NCI-H526 (cell line): ENCODE measurements around the gene FILIP1.
A peak's percentile ranks its signal among the peaks of the same experiment; 100 is the strongest.
"Not testable (repeated sequence)": the region's sequence is repeated elsewhere in the genome, so short reads cannot be mapped to it uniquely, and the experiment has no call there.

Source experiments
- DNase-seq, 2 experiments: peaks; one replicate each; lab custom pipeline; 2025; lab: John Stamatoyannopoulos, UW

The FILIP1 gene

DNA sequence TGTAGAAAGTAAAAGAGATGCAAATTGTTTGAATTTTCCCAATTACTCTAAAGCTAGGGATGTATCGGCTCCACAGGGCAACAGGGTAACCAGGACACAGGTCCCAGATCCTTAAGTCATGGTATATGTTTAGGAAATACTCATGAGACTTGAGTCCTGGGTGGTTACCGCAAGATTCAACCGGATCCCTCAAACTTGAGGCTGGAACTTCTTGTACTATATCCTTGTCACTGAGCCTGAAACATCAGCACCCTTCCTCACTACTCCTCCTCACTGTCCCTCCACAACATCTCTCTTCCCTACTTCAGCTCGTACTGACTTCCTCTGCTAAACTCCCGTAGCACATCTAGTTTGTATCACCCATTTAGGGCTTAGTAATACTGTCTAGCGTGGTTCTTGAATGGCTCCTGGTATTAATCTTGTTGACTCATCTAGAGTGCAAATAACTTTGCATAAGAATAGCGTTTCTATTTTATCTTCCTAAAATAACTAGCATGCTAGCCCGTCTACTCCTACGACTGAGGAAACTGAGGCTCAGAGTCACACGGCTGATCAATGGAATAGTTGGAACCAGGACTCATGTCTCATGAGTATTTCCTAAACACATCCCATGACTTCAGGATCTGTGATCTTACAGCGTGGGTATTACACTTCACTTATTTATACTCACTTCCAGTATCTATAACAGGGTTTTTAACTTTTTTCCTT lies 72.1 kb downstream of the FILIP1 start:
- DNase-seq = no peak

DNA sequence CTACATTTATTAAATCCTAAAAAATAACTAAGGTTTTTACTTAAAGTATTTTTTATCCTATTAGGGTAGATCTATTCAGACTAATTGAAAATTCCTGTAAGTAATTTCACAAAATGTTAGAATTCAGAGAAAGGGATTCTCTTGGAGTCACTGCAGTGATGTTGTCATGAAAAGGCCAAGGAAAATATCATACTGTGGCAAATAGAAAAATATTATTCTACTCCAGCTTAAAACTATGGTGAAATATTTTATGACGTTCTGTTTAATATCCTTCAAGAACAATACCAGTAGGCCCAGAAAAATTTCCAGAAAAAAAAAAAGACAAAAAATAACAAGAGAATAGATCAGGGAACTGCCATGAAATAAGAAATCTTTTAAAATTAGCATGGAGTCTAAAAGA lies 73.6 kb downstream of the FILIP1 start:
- DNase-seq = no peak

DNA sequence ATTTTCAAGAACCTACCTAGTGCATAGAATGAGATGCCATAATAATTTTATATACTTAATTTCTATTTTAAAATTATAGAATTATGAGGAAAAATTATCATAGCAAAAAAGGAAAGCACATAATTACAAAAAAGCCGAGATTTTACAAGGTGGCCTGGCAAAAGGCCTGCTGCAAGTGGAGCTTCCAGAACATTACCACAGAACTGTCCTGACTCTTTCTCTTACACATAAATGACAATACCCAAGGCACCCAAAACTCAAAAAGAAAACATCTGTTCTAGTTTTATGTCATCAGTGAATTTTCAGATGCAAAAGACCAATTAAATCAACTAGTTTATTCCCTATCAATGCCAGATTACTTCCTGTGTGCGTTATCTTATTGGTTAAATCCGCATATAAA lies 74.2 kb downstream of the FILIP1 start:
- DNase-seq = no peak

DNA sequence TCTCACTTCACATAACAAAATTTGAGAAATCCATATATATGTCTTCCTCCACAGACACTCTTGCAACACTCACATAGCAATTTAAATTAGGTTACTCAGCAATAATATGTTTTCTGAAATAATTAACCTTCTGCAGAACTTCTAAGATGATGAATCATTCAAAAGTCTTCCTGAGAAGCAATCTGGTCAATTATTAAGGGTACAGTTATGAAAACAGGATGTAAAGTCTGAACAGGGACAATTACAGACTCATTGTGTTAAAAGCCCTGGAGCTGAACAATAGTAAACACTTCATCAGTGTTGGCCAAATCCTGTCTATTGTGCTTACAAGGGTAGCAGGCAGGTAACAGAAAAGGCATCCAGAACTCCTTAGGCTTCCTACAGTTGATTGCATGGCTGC lies 75.4 kb downstream of the FILIP1 start:
- DNase-seq = no peak

DNA sequence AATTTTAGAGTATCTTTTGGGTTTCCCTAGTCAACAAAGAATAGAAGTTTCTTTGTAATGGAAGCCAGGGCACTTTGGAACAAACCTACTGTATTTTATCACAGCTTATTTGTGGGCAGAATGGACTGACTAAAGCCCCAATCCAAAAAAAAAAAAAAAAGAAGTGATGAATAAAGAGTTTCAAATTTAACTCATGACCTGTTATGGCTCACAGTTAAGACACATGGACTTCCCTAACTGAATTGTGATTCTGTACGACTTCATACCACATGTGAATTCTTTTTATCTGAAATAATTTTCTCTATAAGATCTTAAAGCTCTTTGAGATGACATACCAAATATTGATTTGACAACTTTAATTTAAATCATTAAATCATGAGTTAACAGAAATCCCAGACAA lies 77.2 kb downstream of the FILIP1 start:
- DNase-seq = no peak

DNA sequence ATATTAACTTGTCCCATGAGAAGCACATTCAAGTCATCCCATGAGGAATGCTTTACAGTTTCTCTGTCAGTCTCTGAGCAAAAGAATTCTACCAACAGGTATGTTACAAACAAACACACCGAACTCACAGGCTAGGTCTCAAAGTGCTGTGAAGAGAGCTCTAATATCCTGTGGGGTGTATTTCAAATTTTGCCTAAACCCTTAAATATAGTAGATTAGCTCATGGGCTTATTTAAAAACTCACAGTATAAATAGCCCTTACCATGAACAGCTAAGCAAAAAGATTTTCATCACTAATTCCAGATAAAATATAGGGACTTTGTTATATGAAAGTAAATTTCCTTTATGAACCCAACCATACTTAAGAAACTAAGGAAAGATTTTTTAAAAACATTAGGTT lies 77.8 kb downstream of the FILIP1 start:
- DNase-seq = no peak

DNA sequence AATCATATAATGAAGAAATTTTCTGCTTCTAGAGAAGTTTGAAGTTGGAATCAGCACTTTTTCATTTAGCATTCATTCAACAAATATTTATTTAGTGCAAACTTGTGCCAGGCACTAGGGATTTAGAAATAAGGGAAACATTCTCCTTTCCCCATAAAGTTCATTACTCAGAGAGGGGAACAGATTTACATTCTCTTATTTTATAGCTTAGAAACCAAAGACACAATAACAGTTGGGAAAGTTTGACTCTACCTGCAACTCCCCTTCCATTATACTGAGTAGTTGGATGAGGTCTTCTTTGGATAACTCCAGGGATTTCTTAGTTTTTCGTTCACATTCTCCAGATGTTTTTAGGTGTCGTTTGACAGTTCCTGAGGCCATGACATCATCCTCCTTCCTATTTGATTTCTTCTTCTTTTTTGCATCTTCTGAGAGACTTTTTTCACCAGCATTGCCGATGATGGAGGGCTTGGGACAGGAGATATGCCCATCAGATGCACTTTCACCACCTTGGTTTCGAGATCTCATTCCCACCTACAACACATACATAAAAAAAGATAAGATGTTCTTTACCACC lies 79.1 kb downstream of the FILIP1 start:
- no peak for DNase-seq

DNA sequence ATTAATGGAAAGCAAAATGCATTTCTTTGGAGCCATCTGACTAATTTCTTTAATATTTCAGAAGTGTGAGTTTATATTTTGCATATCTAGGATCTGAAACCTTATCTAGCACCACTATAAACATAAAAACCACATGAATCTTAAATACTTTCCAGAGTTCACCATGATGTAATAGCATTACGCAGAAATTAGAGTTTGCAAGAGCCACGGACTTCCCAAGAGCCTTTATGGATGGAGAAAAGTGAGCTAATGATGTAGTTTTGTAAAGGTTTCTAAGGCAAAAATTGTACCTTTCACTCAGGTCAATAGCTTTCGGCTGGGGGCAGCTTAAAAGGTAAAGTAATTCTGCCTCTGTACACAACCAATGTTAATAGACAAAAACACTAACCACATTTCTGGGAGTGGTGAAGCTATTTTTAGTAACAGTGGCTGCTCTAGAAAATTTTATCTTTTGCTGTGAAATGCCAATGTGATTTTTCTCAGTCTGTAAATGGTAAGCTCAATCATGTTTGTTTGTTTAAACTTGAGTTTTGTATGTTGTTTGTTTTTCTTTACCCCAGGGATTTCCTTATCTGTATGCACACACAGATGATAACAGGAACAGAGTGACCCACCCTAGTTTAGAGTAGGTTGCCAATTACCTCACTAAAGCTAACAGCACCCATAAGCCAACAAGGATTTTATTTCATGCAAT lies 80.5 kb downstream of the FILIP1 start:
- peak in 1 of 2 experiments; percentile 12 for DNase-seq

DNA sequence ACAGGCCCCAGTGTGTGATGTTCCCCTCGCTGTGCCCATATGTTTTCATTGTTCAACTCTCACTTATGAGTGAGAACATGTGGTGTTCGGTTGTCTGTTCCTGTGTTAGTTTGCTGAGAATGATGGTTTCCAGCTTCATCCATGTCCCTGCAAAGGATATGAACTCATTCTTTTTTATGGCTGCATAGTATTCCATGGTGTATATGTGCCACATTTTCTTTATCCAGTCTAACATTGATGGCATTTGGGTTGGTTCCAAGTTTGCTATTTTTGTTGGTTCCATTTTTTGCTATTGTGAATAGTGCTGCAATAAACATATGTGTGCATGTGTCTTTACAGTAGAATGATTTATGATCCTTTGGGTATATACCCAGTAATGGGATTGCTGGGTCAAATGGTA lies 83.0 kb downstream of the FILIP1 start:
- not testable (repeated sequence) for DNase-seq

DNA sequence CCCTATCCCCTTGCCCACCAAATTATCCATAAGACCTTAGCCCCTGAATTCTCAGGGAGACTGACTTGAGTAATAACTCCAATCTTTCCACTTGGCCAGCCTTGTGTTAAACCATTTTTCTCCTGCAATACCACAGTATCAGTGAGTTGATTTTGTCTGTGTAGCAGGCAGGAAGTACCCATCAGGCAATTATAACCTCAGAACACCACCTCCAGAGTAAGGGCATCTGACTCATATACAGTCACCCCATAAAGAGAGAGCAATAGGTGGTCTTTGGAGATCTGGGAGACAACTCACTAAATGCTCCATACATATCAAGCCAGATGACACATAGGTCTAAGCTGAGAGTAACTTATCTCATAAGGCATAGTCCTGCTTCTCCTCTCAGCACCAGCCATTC lies 83.7 kb downstream of the FILIP1 start:
- no peak for DNase-seq

DNA sequence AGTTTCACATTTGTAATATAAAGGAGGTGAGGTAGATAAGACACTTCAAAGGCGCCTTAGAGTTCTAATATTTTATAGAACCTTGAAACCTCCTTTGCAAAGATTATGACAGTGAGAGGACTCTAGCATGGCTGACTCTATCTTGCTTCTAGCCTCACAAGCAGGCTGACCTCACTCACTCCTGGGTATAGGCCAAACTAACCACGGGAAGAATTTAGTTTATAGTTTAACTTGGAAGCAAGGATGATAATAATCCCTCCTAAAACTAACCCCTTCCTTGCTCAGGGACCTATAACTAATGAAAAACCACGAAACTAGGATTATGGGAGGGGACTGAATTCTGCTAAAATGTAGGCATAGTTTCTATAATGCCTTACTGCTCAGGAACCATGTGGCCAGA lies 84.3 kb downstream of the FILIP1 start:
- DNase-seq = no peak

DNA sequence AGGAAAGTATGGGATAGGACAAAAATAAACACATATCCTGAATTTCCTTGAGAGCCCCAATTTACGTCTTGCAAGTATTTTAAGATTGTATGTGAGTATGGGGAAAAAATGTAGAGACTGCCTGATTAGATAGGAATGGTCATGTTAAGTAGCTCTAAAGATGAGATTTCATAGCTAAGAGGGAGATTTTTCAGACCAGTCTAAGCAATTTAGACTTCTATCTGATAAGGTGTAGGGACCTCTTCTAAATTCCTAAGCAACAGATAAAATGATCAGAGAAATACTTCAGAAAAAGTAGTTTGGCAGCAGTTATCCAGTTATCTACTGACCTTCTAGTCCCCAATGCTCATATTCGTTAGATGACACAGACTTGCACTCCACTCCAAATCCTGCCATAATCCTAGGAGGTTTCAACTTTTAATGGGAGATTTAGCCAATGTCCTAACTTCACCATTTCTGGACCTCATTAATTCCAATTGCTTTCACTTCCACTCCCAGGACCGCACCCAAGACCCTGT lies 90.0 kb downstream of the FILIP1 start:
- DNase-seq = no peak

DNA sequence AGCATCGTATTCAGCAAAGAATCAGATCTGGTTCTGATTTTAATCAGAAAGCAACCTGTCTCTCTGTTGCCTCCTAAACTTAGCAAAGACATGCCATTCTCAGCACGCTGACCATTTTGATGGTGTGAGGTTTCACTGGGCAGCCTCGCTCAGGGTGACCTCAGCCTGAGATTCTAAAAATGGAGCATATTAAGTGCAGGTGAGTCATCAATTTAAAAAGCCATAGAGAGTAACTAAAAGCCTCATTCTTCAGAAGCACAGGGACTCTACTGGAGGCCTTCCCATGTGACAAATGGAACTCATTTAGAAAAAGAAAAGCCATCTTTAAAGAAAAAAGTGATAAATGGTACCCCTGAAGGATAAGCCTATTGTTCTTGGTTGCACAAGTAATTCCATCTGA lies 91.3 kb downstream of the FILIP1 start:
- no peak for DNase-seq

DNA sequence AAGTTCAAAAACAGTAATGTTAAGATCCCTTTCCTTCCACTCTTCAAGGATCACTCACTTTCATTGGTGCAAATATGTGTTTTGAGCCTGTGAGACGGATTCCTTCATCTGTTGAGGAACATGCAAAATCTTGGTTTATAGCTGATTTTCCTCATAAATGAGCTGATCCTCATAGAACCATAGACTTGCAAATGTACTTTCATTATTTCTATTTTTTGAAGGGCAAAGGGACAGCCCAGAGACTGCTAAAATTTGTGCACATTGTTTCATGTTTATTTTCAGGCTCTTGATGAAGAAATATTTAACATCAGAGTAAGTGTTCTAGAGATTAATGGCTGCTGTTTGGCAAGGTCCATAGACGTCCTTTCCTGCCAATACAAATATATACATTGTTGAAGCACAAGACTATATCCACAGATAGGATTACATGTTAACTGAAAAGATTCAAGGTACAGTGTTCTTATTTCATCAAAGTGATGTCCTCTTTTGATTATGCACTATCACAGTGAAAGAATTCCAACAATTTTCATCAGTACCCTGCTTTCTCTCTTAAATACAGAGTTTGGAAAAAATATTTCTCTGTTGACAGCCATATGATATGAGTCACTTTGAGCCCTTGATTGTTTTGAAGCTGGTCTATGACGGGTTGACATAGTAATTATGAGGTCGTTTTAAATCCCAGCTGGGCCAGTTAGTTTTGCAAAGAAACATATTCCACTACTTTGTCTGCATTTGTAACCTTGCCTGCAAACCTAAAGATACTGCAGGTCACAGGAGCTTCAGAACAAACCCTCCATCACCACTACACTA lies 95.7 kb downstream of the FILIP1 start:
- DNase-seq = no peak

DNA sequence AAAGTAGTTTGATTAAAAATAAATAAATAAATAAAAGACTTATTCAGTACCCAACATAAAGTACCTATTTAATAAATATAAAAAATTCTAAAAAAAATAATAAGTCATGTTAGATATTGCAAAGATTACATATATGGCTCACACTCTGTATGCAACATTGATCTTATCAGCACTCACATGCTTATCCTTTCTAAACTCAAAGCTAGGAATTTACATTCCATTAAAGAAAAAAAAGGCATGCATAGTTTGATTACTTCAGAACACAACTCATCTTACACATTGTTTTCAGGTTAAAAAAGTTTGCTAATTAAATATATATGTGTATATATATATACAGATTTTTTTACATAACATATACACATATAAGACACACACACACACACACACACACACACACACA lies 96.4 kb downstream of the FILIP1 start:
- DNase-seq = no peak

DNA sequence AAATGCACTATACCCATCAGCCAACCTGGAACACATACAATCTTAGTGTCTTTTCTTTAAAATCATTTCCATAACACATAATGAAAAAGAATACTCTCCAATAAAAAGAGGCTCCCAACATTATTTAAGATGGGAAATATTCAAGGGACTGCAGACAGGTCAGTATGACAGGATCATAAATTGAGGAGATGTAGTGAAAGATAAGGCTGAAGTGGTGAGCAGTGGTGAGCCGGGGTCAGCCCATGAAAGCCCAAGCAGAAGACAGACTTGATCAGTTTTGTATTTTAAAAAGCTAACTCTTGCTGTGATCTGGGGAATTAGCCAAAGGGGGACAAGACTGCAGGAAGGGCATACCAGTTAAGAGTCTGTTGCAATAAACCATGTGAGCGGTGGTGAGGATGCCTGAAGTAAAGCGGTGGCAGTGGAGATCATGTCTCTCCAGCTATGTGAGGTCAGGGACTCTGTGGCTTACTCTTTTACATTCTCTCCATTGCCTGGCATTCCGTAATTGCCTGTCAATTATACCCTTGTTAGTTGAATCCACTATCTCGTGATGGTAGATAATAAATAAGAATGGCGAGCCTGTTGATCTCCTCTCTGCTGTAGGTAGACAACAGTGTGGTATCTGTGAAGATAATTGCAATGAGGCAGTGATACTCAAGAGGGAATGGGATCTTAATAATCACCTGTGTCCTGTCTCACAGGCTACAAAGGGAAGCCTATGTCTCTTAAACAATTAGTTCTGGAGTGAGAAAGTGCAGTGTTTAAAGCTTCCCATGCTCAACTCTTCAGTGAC lies 97.4 kb downstream of the FILIP1 start:
- DNase-seq = no peak

DNA sequence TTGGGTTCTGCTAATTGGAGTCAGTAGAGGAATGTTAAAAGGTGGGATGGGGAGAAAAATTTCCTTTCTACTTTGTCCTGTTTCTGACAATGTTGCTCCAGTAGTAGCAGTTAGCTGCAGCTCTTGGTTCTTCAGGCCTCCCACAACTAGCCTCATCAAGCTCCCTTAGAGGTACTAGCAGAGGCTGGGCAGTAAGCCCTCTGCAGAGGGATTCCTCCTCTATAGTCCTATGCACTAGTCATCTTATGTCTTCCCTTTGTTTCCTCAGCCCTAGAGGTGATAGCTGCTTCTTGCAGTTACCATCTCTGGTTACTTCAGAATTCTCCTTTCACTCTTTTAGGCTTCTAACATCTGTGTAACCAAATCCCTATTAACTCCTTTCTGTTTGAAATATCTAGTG lies 99.8 kb downstream of the FILIP1 start:
- DNase-seq = no peak

DNA sequence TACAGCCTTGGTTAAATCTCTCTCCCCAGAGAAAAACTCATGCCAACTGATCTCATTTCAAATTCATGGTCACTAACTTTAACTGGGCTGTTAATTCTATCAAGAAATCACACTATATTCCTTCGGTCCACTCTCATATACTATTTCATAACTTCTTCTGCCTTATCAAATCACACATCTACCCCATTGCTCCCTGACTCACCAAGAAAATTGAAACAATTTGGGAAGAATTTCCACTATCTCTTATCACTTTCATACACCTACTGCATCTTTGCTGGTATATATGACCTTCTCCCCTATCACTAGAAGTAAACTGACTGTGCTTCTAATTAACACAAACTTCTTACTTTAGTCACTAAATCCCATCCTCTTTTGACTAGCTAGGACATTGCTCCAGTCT lies 102.3 kb downstream of the FILIP1 start:
- no peak for DNase-seq

DNA sequence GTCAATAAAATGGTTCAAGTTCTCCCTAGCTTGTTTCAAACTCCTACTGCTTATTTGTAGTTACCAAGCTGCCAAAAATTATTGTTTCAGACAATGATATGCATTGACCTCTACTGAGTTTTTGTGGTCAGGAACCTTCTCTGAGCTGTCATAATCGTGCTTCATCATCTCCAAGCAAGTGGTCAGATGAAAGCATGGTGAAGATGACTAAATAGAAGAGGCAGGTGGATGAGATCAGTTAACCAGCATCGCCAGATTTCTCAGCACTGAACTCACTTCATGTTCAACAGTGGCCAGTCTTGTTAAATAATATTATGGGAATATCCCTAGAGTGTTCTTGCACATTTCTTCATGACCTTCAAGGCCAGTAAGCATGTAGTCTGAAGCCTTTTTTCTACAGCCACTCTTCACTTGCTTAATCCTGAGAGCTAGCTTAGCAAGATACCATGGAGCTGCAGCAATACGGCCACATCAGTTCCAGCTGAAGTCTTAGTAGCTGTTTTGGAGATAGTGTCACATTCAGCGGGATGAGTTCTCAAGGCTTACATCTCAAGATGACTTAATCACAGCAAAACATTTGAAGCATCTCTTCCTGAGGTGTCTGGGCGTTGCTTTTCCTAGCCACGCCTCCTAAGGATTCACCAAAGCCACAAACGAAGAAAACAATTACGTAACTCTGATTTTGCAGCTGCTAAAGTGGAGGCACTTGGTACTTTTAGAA lies 107.4 kb downstream of the FILIP1 start:
- no peak for DNase-seq

DNA sequence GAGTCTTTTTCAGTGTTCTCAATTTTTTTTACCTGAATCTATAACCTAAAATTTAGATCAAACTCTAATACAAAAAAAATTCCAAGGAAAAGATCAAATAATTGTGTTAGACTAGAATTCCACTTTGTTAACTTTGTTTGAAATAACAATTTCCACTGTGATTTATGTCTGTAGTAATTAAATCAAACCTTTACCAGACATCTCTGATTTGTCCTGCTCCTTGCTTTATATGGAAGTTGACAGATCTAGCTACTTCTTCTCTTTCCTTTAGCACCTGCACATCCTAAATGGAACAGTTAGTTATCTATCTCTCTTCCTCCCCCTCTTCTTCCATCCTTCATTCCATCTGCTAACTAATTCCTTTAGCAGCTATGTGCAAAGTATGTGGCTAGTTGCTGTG lies 109.5 kb downstream of the FILIP1 start:
- DNase-seq = no peak

DNA sequence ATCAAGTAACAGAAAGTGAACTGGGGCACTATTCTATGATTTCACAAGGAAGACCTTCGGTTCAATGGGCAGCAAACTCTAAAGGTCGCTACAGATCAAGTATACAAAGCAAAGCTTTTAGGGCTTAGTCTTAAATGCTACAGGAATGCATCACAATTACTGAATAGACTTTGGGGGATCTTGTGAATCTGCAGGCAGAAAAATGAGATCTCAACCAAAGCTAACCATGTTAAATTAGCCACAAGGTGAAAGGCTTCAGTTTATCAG lies 111.0 kb downstream of the FILIP1 start:
- no peak for DNase-seq
